Vagina (tissue), 2 donors: ENCODE measurements around the gene GRIK3. TPM values are rescaled to one million over a fixed set of nuclear protein-coding genes. Genes with fewer than 3 reads are reported as not detected.

Experiments
- DNase-seq, 2 donors: peaks; one replicate each; pipeline ENCODE4 v3.0.0-alpha.2; 2017; ENCODE audit errors: extremely low spot score in 2 of 2
- H3K27ac ChIP-seq: fragments of 200-600 bp; sonication (generic); one replicate; pipeline ENCODE4 v1.5.1; 2019
- H3K27me3 ChIP-seq: fragments of 200-600 bp; sonication (generic); one replicate; pipeline ENCODE4 v1.5.1; 2019
- H3K36me3 ChIP-seq, 2 donors: fragments of 200-600 bp; sonication (generic); one replicate each; pipeline ENCODE4 v1.5.1; 2017 to 2019
- H3K4me1 ChIP-seq: fragments of 200-600 bp; sonication (generic); one replicate; pipeline ENCODE4 v1.5.1; 2019
- H3K4me3 ChIP-seq, 2 donors: fragments of 200-600 bp; sonication (generic); 1 replicate in 1 of 2; 2 replicates in 1 of 2; pipeline ENCODE4 v1.5.1; 2016 to 2019
- H3K9me3 ChIP-seq: fragments of 200-600 bp; sonication (generic); one replicate; pipeline ENCODE4 v1.5.1; 2019
- POLR2A ChIP-seq, 2 donors: fragments of 450-650 bp; IDR thresholded peaks; one replicate each; pipeline ENCODE4 v1.6.1; 2017; ENCODE audit warnings: antibody characterized with exemption in 2 of 2, mild to moderate bottlenecking in 2 of 2, moderate library complexity in 2 of 2
- POLR2AphosphoS5 ChIP-seq, 2 donors: sonication (generic); formaldehyde crosslinking; IDR thresholded peaks; one replicate each; pipeline ENCODE4 v1.9.0; 2017; ENCODE audit warnings: antibody characterized with exemption in 2 of 2, mild to moderate bottlenecking in 2 of 2, low read depth in 1 of 2; ENCODE audit not compliant: insufficient read depth in 1 of 2
- intact Hi-C: fragments of 100-400 bp; cut with DNase I; formaldehyde crosslinking; loops from one replicate; pipeline ENCODE4 v1.15.1; 2023
- total RNA-seq: library from RNA; depleted of rRNA; stranded (reverse); fragments of >200 nt; gene quantifications from one replicate; pipeline ENCODE4 v1.2.3, GENCODE V29; 2016
- TF ChIP-seq, protein P1 (sequence below), 3 experiments: fragments of 450-650 bp in 2 of 3; fragments of 200-600 bp in 1 of 3; sonication (generic) in 1 of 3; IDR thresholded peaks; one replicate each; pipeline ENCODE4 v1.5.1; 2017 to 2019; ENCODE audit warnings: antibody characterized with exemption in 3 of 3, mild to moderate bottlenecking in 2 of 3, moderate library complexity in 2 of 3

GRIK3 gene
- total RNA-seq, 1 donor from 2014 or later: 0.74 TPM

DNA sequence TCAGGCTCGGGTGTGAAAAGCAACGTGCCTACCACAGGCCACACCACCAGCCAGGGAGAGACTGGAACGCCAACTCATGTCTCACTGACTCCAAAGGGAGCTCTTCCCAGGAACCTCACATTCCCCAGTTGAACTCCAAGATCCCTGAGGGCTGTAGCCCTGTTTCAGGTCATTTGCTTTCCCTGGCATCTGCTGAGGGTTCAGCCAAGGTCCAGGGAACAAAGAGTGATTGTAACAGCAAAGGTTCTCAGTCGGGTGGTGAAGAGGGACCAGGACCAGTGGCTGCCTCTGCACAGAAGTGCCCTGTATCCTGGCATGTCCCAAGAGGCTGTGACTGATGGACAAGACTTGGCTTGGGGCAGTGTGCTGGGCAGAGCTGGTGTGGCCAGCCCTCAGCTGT is 42.8 kb downstream of the GRIK3 start:
- Histone ChIP-seq H3K27ac (no peak overlapping the region), H3K4me1 (peaks cover 5% of the 10 kb centered on the region), H3K27me3 (no peaks in the 10 kb centered on the region), H3K4me3 (no peak overlapping the region), H3K36me3 (no peaks in the 10 kb centered on the region), H3K9me3 (no peaks in the 10 kb centered on the region)
- TF ChIP-seq, protein P1, sequence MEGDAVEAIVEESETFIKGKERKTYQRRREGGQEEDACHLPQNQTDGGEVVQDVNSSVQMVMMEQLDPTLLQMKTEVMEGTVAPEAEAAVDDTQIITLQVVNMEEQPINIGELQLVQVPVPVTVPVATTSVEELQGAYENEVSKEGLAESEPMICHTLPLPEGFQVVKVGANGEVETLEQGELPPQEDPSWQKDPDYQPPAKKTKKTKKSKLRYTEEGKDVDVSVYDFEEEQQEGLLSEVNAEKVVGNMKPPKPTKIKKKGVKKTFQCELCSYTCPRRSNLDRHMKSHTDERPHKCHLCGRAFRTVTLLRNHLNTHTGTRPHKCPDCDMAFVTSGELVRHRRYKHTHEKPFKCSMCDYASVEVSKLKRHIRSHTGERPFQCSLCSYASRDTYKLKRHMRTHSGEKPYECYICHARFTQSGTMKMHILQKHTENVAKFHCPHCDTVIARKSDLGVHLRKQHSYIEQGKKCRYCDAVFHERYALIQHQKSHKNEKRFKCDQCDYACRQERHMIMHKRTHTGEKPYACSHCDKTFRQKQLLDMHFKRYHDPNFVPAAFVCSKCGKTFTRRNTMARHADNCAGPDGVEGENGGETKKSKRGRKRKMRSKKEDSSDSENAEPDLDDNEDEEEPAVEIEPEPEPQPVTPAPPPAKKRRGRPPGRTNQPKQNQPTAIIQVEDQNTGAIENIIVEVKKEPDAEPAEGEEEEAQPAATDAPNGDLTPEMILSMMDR (IDR thresholded peaks at IDR 0.05): no peak
- TF ChIP-seq POLR2AphosphoS5 (IDR thresholded peaks at IDR 0.05; ENCODE audit: insufficient read depth in 1 of 2, low read depth in 1 of 2): no peak
- no peak for TF ChIP-seq POLR2A (IDR thresholded peaks at IDR 0.05)
- intact Hi-C loops: no loop called here
- no peak for DNase-seq

DNA sequence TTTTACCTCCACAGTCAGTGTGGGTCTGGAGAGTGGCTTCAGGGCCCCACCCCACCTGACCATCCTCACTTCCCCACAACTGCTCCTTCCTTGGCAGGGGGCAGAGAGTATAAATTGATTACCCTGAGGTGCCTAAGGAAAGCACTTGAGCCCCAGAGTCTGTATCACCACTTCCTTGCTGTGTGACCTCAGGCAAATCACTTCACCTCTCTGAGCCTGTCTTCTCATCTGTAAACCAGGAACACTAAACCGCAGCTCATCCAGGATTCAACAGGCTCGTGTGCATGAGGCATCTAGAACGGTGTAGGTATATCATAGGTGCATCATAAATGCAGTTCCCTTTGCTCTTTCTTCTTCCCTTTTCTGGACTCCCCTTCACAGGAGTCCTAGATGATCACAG is 43.4 kb downstream of the GRIK3 start:
- intact Hi-C loops: no loop called here
- peaks cover 5% of the 10 kb centered on the region for H3K4me1 ChIP-seq
- H3K9me3 ChIP-seq: no peaks in the 10 kb centered on the region
- no peaks in the 10 kb centered on the region for H3K27me3 ChIP-seq
- H3K27ac ChIP-seq: no peak overlapping the region
- H3K4me3 ChIP-seq: no peak overlapping the region
- no peak for DNase-seq
- TF ChIP-seq, protein P1 (IDR thresholded peaks at IDR 0.05): no peak
- TF ChIP-seq POLR2A (IDR thresholded peaks at IDR 0.05) (no peak), POLR2AphosphoS5 (IDR thresholded peaks at IDR 0.05; ENCODE audit: insufficient read depth in 1 of 2, low read depth in 1 of 2) (no peak)
- H3K36me3 ChIP-seq: no peaks in the 10 kb centered on the region

DNA sequence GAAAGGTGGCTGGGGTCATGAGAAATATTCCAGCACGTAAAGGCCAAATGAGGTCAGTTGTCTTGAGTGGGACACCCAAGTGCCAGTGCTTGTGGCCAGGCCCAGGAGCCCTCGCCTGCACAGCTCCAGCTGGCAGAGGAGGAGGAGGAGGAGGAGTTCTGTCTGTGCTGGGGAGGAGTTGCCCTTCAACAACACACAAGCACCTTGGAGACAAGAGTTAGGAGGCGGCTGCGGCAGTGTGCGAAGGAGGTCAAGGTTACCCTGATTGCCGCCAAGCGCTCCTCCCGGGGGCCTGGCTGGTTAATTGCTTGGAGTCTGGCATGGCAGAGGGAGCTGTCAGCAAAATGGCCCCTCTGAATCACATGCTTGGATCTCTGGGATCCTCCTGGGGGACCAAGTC is 45.1 kb downstream of the GRIK3 start:
- TF ChIP-seq, protein P1 (IDR thresholded peaks at IDR 0.05): no peak
- TF ChIP-seq POLR2A (IDR thresholded peaks at IDR 0.05) (no peak), POLR2AphosphoS5 (IDR thresholded peaks at IDR 0.05; ENCODE audit: insufficient read depth in 1 of 2, low read depth in 1 of 2) (no peak)
- DNase-seq: no peak
- H3K27ac ChIP-seq: no peak overlapping the region

DNA sequence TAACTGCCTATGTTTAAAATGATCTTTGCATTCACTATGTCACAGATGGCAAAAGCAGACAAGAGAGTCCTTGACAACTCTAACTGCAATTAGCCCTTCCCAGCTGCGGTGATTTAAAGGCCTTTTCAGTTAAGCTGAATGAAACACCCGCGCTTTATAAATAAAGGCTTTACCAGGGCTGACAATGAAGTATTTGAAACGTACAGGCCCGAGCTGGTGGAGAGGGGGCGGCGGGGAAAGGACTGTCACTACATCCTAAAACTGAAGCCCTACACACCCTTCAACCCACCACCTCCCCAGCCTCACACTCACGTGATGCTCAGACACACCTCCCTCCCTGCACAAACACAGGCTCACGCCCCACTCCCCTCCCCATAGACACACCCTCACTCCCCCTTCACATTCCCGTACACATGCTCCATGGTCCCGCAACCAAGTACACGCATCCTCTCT is 45.5 kb downstream of the GRIK3 start:
- peaks cover 5% of the 10 kb centered on the region for H3K4me1 ChIP-seq
- H3K4me3 ChIP-seq: no peak overlapping the region
- no peak for DNase-seq
- intact Hi-C loops: no loop called here
- H3K27ac ChIP-seq: no peak overlapping the region
- H3K27me3 ChIP-seq: no peaks in the 10 kb centered on the region
- TF ChIP-seq POLR2AphosphoS5 (IDR thresholded peaks at IDR 0.05; ENCODE audit: insufficient read depth in 1 of 2, low read depth in 1 of 2) (no peak), POLR2A (IDR thresholded peaks at IDR 0.05) (no peak)
- TF ChIP-seq, protein P1 (IDR thresholded peaks at IDR 0.05): no peak
- H3K9me3 ChIP-seq: no peaks in the 10 kb centered on the region
- no peaks in the 10 kb centered on the region for H3K36me3 ChIP-seq

More for the DNA sequence above, 45.1 kb downstream of the GRIK3 start:
- H3K9me3 ChIP-seq: no peaks in the 10 kb centered on the region
- no peaks in the 10 kb centered on the region for H3K36me3 ChIP-seq
- no peak overlapping the region for H3K4me3 ChIP-seq
- H3K27me3 ChIP-seq: no peaks in the 10 kb centered on the region
- intact Hi-C loops: no loop called here
- peaks cover 5% of the 10 kb centered on the region for H3K4me1 ChIP-seq

DNA sequence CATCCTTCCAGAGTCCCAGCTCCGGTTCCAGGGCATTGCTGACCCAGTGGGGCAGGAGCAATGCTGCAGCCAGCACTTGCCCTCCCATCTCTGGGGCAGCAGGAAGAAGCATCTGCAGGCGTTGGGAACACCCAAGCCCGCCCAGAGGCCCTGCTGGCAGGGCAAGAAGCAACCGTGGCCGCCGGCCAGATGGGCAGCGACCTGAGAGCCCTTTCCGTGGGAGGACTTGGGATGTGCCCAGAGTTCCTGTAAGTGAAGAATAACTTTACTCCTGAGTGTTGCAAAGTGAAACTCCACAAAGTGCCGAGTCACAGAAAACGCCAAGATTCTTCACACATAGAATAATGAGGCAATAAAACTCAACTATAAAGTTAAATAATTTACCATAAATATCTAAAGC is 46.0 kb downstream of the GRIK3 start:
- Histone ChIP-seq H3K9me3 (no peaks in the 10 kb centered on the region), H3K4me3 (no peak overlapping the region), H3K27ac (no peak overlapping the region), H3K4me1 (peaks cover 5% of the 10 kb centered on the region), H3K27me3 (no peaks in the 10 kb centered on the region), H3K36me3 (no peaks in the 10 kb centered on the region)
- intact Hi-C loops: no loop called here
- no peak for TF ChIP-seq POLR2AphosphoS5 (IDR thresholded peaks at IDR 0.05; ENCODE audit: insufficient read depth in 1 of 2, low read depth in 1 of 2)
- DNase-seq: no peak
